EH (cell line): ENCODE results near the gene MORN1.
"Not testable (repeated sequence)": the region's sequence is repeated elsewhere in the genome, so short reads cannot be mapped to it uniquely, and the experiment has no call there.

ENCODE experiments used
- DNase-seq: peaks from one replicate; pipeline ENCODE4 v3.0.0-alpha.2; 2015; ENCODE audit warnings: low read depth

The MORN1 gene

DNA sequence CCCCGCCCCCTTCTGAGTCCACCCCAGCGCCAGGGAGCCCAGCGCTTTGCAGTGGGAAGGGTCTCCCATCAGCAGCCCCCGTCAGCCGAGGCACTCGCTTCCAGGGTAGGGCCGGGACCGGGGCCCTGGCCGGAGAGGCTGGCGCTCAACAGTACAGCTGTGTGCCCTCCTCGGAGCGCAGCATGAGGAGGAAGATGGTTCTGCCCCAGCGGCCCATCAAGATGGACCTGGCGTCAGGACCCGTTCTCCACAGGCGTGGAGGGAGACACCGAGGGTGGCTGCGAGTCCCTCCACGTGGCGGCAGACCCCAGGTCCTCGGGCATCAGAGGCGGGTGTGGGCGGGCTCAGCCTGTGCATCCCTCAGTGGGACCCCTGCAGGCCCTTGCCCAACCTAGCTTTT lies 54.3 kb downstream of the MORN1 start:
- DNase-seq, result no peak

DNA sequence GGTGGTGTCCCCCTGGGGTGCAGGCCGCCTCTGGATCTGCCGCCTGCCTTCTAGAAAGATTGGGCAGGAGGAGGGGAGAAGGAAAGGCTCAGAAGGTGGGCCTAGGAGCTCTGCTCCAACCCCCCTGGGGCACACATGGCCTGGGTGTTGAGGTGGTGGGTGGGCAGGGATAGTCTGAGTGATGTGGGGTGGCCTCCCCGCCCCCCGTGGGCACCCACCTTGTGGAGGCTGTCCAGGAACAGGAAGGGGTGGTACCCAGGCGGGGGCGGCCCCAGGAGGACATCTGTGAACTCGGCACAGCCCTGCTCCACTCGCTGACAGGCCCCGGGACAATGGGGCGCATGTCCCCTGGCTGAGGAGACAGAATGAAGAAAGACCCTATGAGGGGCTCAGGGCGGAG lies 54.9 kb downstream of the MORN1 start:
- no peak for DNase-seq

- DNase-seq, result no peak
Measured at GRCh38 chr1:2335721-2336455, 55.5 kb downstream of the MORN1 start.

DNA sequence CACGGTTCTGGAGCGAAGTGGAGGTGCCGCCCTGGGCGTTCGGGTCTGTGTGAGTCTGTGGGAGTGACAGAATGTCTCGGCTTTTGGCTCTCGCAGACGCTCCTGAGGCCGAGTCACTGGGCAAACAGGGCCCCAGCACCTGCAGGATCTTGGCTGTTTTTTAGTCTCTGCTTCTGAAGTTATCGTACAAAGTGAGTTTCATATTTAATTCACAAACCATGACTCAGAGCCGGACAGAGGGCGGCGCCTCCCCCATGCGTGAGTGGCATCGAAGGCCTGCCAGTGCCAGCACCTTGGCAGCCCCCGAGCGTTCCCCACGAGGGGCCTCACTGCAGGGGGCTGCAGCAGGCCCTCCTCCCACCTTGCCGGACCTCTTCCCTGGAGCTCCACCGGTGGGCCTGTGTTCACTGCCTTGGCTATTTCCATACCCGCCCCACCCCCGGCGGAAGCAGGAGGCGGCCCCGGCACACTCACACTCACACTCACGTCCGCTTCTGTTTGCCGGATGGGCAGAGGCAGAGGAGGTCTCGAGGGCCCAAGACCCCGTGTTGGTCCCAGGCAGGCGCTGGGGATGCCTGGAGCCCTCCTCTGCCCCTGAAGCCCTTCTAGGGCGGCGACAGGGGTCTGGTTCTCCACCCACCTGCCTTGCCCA lies 56.3 kb downstream of the MORN1 start:
- DNase-seq, result no peak

DNA sequence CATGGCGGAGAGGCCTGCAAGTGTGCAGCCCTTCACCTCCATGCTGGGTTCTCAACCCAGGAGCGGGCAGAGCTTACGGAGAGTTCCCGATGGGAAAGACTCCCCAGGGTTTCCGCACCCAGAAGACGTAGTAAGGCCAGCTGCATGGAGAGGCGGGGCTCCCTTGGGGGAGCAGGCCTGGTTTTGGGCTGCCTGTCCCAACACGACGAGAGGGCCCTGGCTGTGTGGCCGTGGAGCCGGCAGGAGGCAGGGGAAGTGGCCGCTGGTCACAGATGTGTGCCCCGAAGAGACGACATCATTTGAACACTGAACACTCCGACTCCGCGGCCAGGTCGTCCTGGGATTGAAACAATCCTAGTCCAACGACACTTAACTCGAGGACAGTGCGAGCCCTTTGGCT lies 57.0 kb downstream of the MORN1 start:
- DNase-seq, result no peak

DNA sequence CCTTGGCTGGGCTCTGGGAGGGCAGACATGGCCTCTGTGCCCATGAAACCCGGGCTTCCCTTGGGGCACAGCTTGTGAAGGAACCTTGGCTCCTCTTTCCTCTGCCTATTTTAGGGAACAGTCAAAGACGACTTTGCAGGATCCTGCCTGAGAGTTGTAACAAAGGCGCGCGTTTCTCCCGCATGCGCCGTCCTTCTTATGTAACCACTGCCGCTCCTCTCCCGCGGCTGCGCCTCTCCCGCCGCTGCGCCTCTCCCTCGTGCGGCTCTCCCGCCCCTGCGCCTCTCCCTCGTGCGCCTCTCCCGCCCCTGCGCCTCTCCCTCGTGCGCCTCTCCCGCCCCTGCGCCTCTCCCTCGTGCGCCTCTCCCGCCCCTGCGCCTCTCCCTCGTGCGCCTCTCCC lies 59.8 kb downstream of the MORN1 start:
- DNase-seq, result not testable (repeated sequence)

DNA sequence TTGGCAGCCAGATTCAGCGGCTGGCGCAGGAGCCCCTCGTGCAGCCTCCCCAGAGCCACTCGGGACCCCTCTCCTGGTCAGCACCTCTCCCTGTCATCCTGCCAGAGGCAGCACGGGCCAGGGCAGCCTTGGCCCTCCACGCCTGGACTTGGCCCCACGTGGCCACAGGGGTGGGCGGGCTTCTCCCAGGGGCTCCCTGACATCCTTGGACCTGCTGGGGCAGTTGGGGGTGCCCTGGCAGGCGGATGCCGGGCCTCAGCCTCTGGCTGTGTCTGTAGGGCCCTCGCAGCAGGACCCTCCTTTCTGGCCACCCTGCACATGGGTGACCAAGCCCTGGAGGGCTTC lies 60.2 kb downstream of the MORN1 start:
- DNase-seq, result no peak

DNA sequence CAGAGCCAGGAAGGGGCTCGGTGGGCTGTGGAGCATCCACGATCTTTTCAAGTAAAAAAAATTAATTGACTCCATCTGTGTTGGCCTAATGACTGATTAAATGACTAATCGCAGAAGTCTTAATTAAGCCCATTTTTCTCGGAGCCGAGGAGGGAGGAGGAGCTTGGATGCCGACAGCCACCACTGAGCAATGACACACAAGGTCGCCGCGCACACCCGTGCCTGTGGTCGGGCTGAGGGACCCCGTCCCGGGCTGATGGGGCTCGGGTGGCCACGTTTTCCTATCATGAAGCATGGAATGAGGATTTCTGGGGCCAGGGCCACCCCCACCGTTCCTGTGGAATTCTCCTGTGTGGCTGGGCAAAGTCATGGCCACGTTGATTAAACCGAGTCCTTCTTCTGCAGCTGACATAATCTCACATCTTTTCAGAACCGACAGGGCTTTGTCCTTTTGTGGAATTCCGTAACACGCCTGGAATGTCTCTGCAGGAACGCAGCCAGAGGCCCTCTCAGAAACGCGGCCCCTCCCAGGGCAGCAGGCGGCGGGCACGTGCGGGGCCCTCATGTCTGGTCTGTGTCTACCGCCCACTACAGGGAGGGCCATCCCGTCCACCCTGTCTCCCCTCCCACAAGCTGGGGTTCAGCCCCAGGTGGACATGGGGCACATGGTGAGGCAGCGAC lies 60.7 kb downstream of the MORN1 start:
- peak; percentile 96 for DNase-seq

DNA sequence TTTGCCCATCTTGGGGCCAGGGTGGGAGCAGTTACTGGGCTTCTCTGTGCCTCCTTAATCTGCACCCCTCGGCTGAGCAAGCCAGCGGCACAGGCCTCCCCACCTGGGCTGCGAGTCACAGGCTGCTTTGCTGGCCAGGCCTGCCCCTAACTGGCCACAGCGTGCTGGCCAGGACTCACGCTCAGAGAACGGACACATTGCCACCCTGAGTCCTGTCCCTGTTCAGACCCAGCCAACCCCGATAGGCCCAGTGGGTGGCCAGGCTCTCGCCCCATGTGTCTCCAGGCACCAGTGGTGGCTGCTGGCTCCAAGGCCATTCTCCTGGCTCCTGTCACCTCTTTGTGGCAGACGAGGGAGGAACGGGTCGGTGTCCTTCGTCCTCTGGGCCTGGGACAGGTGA lies 61.3 kb downstream of the MORN1 start:
- DNase-seq, result peak; percentile 15

- DNase-seq, result no peak
Measured at GRCh38 chr1:2328676-2329455, 62.5 kb downstream of the MORN1 start.

DNA sequence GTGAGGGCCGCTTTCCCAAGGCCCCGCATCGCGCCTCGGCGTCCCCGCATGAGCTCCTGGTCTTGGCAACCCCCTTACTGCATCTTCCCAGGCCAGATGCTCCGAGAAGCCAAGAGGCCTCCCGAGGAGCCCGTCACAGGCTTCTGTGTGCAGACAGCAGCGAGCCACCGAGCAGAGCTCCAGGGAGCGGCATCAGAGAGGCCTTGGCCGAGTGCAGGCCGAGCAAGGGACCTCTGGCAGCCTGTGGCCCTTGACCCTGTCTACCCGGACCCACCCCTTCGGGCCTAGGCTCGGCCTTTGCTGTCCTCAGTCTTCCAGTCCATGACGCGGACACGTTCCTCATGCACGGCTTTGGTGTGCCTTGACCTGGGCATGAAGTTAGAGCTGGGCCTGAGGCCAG lies 63.5 kb downstream of the MORN1 start:
- no peak for DNase-seq

DNA sequence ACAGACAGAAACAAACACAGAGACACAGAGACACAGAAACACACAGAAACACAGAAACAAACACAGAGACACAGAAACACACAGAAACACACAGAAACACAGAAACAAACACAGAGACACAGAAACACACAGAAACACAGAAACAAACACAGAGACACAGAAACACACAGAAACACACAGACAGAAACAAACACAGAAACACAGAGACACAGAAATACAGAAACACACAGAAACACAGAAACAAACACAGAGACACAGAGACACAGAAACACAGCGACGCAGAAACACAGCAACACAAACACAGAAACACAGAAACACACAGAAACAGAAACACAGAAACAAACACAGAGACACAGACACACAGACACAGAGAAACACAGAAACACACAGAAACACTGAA lies 64.2 kb downstream of the MORN1 start:
- DNase-seq, result not testable (repeated sequence)

DNA sequence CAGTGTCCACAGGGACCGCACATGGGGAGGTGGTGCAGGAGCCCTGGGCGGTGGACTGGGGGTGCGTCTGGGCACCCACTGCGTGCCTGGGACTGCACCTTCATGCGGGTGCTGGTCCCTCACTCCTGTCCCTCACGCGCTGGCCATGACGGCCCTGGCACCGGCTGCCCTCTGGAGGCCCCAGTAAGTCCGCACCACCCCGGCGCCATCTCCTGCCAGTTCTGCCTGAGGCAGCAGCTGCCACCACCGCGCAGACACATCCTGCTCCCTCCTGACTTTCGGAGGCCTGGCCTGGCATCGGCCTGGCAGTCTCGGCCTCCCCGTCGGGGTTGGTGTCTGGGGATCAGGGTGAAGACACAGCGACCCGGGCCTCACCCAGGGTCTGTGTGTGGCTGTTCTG lies 64.8 kb downstream of the MORN1 start:
- no peak for DNase-seq

DNA sequence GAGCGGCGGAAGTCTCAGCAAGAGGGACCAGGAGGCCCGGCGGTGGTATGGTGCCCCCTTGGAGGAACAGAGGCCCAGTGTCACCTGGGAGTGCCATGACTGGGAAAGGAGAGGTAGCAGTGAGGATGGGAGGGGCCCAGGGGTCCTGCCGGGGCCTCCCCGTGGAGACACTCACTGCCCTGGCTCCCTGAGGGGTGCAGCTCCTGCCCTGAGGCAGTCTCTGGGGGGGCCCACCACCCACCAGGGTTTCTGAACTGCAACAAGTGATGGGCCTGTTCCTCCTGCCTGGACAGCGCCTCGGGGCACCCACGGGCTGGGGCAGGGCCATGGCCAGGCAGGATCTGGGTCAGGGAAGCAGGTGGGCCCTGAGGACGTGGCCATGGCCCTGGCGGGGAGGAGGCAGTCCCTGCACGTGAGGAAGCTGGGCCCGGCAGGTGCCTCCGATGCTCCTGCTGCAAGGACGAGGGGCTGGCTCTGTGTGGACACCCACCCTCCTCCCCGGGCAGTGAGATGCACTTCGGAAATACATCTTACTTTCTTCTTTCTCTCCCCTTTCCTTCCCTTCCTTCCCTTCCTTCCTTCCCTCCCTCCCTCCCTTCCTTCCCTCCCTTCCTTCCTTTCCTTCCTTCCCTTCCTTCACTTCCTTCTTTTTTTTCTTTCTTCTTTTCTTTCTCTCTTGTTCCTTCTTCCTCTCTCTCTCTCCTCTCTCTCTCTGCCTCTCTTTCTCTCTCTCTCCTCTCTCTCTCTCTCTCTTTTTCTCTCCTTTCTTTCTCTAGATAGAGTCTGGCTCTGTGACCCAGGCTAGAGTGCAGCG lies 66.6 kb downstream of the MORN1 start:
- DNase-seq, result no peak

DNA sequence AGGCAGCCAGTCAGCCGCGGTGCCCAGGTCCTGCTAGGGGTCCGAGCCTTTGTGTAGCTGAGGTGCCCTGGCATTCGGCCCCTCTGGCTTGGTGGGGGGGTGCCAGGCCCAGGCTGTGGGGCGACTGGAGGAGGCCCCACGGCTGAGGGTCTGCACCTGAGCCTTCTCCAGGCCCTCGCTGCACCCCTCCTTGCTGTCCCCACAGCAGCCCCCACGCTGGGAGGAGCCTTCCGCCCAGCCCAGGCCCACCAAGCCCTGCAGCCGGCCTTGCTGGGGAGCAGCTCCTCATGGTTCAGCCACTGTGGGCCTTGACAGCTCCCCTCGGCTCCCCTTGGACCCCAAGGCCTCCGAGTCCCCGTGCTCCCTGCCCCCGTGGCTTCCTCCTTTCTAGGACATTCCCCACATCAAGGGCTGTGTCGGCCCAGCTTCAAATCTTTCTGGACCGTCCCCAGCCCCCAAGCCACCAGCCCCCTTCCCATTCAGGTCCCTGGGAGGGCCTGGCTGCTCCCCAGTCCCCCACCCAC lies 67.8 kb downstream of the MORN1 start:
- DNase-seq, result no peak

DNA sequence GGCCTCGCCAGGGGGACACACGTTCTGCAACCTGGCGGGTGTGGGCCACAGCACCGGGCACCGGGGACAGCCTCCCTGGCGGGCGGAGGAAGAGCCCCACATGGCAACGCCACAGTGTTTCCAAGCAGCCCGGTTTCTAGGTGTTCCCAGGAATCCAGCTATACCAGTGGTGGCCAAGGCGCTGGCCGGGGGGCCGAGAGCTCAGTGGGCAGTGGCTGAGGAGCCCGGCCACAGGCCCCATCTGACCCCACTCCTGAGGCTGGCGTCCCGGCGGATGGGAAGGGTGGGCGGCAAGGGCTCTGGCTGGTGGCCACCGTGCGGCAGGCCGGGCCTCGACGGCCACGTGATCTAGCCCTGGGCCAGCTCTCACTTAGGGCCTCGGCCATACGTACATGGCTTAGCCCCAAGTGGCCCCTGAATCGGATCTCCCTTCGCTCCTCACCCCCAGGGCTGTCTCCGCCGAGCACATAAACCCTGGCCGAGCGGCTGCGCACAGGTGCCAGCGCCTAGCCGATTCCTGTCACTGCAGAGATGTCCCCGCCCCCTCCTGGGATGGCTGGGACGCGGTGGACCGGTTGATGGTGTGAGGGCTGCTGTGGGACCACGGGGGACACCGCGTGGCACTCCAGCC lies 68.7 kb downstream of the MORN1 start:
- no peak for DNase-seq

- peak; percentile 94 for DNase-seq
Measured at GRCh38 chr1:2322065-2322571, 69.2 kb downstream of the MORN1 start.

GRCh38 chr1:2320760-2321667 lies 70.3 kb downstream of the MORN1 start:
- DNase-seq, result no peak

GRCh38 chr1:2320006-2320405 lies 71.3 kb downstream of the MORN1 start:
- DNase-seq, result no peak

- no peak for DNase-seq
Measured at GRCh38 chr1:2319291-2319690, 72.1 kb downstream of the MORN1 start.
